Stimulated activated naive CD4-positive, alpha-beta T cell treated with Interleukin-2 at 50 U/mL for 16 hours (primary cell): ENCODE results near the gene ATP9B.

Experiments used
- DNase-seq: peaks from one replicate; lab custom pipeline; 2025; lab: John Stamatoyannopoulos, UW

Gene ATP9B

DNA sequence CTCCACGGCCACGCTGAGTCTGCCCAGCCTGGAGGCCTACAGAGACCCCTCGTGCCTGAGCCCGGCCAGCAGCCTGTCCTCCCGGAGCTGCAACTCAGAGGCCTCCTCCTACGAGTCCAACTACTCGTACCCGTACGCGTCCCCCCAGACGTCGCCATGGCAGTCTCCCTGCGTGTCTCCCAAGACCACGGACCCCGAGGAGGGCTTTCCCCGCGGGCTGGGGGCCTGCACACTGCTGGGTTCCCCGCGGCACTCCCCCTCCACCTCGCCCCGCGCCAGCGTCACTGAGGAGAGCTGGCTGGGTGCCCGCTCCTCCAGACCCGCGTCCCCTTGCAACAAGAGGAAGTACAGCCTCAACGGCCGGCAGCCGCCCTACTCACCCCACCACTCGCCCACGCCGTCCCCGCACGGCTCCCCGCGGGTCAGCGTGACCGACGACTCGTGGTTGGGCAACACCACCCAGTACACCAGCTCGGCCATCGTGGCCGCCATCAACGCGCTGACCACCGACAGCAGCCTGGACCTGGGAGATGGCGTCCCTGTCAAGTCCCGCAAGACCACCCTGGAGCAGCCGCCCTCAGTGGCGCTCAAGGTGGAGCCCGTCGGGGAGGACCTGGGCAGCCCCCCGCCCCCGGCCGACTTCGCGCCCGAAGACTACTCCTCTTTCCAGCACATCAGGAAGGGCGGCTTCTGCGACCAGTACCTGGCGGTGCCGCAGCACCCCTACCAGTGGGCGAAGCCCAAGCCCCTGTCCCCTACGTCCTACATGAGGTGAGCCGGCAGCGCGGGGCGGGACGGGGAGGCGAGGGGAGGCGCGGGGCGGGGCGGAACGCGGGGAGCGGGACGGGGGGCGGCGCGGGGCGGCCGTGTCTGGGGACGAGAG is 341.8 kb downstream of the ATP9B start:
- no peak for DNase-seq

DNA sequence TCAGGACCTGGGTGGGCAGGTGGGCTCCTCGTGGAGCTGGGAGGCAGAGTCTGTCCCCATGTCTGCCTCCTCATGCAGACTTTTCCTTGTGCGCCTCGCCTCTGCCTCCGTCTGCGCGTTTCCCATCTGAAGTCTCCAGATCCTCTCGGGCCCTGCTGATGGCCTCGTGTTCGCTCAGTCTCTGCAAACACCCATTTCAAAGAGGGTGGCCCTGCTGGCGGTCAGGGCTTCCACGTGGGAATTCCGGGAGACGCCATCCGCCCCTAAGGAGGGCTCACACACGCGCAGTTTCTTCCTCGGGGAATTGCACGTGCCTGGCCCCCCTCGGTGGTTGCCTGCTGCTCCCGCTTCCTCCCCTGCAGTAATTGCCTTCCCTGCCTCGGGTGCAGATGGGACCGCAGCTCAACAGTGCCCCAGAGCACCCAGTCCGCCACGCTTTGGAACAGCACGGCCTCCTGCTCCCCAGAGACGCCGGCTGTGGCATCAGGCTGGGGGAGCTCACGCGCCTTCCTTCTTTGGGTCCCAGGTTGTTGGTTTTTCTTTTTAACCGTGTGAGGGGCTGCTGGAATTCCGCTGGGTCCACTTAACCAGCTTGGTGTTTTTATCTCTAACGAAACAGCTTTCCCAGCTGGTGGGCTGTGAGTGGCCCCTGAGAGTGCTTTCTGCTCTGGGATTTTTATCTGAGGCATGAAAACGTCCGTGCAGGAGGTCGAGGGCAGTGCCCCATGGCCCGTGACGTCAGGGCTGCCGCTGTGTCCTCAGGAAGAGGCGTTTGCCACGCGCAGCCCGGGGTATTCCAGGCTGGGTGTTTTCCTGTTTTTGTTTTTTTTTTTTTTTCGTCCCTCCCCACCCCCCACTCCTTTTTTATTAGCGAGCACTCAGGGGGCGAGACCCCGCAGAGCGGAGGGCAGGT is 342.7 kb downstream of the ATP9B start:
- no peak for DNase-seq

DNA sequence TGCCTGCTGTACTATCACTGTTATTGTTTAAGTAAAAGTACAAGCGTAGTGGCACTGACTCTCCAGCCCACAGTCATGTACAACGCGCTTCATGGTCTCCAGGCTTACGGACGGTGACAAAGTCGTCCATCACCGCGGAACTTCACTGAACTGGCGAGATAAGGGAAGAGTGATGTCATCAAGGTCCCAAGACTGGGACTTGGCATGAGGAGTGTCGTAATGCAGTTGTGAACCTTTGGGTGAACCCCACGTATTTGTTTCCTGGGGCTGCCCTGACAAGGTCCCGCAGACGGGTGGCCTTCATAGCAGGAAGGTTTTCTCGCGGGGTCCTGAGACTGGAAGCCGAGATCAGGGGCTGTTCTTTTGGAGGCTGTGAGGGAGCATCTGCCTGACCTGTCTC is 343.8 kb downstream of the ATP9B start:
- no peak for DNase-seq

DNA sequence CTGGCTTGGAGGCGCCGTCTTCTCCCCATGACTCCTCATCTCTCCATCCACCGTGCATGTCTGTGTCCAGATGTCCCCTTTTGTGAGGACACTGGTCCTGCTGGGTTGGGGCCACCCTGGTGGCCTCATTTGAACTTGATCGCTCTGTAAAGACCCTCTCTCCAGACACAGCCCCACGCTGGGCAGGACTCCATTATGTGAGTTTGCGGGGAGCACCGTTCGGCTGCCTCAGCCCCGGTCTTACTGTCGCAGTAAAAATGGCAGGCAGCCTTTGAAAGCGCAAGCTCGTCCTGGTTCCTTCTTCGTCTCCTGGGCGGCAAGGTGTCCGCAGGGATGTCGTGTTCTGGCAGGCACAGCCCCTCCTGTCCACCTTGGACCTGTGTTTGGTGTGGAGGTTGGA is 344.2 kb downstream of the ATP9B start:
- DNase-seq: no peak

DNA sequence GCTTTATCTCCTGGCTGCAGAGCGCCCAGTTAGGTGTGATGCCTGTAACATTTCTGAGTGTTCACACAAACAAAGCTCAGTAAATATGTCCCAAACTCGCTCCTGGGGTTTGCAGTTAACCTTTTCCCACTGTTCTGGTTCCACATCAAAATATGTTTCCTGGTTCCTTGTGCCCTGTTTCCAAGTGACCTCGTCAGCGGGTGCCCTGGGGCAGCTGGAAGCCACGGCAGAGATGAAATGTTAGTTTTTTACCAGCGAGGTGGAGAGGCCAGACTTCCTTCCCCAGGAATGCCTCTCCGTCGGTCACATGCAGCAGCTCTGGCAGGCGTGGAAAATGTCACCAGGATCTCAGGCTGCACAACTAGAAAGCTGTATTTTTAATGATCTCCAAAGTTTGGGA is 344.7 kb downstream of the ATP9B start:
- no peak for DNase-seq

DNA sequence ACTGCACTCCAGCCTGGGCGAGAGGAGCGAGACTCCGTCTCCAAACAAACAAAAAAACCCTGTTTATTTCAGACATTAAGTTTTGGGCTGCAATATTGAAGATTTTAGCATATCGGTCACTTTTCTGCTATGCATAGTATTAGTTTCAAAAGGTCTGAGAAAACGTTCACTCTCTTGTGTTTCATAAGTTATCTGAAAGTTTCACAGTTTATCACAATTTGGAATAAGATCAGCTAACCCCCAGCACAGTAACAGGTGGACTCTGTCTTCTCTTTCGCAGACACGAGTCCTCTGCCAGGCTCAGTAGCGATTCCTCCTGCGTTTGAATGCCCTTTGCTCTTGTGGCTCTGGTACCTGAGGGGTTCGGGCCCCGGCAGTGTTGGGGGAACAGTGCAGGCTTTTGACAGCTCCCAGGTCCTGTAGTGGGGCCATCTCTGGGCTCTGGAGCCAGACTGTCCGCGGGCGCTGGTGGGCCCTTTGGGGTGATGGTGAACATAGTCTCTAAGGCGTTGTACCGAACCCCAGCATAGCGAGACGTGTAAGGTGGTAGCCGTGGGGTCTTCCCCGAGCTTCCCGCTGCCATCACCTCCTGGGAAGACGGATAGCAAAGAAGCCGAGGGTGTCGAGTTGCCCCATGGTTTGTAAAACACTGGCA is 347.0 kb downstream of the ATP9B start:
- DNase-seq: no peak

DNA sequence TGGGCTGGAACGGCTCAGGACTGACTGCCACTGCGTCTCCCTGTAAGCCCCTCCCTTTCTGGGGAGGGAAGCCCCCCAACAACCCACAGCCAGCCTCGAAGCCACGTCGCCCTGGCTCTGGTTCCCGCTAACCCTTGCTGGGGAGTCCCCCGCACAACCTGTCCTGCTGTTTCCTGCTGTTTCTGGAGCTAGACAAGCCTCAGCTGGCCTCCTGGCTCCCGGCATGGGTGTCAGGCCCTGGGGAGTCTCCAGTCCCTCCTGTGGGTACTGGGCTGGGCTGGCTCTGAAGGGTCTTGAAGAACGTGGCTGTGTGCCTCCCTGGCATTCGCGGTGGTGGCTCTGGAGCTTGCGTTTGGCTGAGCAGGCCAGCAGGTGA is 347.5 kb downstream of the ATP9B start:
- no peak for DNase-seq

DNA sequence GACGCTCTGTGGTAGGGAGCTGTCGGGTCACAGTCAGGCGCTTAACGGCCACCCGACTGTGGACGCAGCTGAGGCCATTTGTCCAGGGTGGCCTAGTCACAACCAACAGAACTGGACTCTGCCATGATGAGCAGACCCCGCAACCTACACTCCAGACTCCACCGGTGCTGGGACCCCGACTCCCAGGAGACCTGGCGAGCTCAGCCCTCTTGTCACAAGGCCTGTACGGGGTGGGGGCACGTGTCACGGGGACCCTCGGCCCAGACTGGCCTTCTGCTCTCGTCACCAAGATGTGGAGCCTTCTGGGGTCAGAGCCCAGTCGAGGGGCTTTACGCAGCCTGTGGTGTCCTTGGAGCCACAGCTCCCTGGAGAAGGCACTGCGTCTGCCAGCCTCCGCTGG is 349.0 kb downstream of the ATP9B start:
- no peak for DNase-seq

DNA sequence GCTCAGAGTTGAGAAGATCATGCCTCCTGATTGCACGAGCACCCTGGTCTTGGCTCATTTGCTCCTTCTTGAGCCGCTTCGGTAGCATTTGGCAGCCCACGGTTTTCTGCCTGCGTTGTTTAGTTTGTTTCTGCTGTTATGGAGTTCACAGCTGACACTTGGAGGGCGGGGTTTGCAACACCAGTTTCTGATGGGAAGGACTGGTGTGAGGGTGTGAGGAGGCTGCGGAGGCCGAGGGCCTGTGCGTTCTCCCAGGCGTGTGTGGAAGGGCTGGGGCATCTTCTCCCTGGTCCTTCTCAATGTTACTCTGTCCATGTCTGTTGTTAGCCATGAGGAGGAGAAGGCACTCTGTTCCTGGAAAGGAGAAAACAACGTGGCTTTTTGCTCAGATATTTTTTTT is 349.4 kb downstream of the ATP9B start:
- DNase-seq: no peak

DNA sequence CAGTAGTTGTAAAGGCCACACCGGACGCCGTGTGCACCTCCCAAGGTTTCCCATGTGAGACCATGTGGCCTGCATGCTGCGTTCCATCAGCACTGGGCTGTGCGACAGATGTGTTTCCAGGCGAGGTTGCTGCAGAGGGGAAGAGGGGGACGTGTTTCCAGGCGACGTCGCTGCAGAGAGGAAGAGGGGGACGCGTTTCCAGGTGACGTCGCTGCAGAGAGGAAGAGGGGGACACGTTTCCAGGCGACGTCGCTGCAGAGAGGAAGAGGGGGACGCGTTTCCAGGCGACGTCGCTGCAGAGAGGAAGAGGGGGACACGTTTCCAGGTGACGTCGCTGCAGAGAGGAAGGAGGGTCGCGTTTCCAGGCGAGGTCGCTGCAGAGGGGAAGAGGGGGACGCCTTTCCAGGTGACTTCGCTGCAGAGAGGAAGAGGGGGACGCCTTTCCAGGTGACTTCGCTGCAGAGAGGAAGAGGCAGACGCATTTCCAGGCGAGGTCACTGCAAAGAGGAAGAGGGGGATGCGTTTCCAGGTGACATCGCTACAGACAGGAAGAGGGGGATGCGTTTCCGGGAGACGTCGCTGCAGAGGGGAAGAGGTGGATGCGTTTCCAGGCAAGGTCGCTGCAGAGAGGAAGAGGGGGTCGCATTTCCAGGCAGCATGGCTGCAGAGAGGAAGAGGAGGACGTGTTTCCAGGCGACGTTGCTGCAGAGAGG is 351.0 kb downstream of the ATP9B start:
- no peak for DNase-seq

DNA sequence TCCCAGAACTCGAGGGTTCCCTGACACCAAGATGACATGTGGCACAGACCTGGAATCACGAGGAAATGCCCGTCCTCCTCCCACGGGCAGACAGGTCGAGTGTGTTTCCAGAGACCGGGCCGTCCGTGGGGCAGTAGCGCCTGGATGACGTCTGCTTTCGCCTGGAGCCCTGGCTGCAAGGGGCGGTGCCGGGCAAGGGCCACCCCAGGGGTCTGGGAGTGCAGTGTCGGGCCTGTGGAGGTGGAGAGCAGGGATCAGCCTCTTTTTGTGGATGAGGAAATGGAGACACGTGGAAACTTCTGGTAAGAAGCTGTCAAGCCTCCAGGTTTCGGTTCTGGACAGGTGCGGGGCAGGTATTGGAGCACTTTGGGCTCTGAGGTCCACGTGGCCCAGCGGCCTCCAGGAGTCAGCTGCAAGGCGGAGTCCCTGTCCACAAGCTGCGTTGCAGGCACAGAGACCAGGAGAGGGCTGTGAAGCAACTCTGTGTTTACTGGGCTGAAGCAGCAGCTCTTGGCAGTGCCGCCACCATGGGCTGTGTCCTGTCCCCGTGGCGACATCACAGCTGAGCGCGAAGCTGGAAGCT is 352.2 kb downstream of the ATP9B start:
- DNase-seq: no peak

DNA sequence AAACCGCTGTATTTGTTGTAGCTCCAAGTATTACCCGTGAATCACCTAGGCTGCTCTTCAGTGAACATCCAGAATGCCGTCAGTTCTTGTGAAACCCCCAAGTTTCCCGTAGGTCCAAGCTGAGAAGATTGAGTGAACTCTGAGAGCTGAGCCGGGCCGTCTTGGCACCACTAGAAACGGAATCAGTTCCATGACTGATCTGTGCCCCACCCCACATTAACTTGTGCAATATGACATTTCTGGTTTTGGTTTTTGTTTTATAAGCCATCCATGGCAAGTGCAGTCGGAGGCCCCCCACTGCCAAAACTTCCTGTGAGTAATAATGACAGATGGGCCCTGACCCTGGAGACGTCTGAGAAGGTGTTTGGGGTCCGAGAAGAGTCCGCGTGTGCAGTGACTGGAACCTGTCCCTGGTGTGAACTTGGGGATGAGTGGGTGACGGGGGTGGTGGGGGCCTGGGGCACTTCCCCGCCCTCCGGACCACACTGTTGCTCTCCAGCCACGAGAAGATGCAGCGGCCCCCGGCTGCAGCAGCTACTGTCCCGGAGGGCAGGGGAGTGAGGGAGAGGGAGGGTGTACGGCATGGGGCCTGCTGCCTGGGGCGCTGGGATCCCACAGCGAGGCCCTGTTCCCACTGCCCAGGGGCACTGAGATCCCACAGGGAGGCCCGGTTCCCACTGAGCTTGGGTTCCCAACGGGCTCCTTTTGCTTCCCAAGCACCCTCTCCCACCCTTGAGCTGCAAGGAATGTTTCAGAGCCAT is 353.0 kb downstream of the ATP9B start:
- DNase-seq: no peak

DNA sequence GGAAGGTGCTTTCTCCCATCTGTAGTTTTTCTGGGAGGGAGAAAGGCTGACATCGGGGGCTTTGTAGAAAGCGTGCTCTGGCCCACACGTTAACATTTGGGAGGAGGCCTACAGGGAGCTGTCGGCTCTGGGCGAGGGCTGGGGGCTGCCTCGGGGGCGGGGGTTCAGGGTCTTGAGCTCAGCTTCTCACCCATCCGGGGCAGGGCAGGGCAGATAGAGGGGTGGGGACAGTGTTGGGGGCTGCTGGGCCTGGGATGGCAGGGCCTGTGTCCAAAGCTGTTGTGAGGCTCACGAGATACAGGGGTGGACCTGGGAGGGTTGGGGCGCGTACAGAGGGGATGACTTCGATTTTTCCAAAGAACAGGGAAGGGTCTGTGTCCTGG is 353.6 kb downstream of the ATP9B start:
- no peak for DNase-seq

DNA sequence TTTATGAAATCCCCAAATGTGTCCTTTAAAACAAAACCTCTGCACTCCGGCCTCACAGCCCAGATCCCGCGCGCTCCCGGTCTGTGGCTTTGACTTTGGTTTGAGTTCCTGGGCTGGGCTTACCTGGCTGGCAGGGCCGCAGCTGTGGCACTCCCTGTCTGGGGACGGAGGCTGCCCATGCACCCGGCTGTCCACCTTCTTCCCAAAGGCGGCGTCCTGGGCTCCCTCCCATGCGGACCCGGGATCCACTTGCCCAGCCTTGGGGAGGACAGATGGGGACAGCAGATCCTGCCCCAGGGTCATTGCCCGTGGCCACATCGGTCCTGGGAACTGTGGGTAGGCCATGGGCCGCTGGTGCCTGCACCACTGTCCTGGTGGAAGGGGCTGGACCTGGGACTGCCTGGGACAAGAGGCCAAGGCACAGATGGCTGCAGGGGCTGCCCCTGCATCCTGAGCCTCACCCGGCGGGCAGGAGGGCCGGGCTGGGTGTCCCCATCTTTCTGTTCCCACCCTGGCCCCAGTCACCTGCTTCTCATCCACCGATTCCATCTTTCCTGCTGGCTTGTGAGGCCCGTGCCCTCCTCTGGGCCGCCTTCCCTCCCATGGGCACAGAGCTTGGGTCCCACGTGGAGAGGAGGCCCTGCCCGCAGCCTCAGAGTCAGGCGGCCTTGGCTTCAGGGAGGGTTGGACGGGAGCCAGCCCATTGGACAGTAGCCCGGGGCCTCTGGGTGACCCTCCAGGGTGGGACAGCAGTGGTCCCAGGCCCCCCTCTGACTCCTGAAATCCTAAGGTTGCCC is 354.2 kb downstream of the ATP9B start:
- DNase-seq: no peak

DNA sequence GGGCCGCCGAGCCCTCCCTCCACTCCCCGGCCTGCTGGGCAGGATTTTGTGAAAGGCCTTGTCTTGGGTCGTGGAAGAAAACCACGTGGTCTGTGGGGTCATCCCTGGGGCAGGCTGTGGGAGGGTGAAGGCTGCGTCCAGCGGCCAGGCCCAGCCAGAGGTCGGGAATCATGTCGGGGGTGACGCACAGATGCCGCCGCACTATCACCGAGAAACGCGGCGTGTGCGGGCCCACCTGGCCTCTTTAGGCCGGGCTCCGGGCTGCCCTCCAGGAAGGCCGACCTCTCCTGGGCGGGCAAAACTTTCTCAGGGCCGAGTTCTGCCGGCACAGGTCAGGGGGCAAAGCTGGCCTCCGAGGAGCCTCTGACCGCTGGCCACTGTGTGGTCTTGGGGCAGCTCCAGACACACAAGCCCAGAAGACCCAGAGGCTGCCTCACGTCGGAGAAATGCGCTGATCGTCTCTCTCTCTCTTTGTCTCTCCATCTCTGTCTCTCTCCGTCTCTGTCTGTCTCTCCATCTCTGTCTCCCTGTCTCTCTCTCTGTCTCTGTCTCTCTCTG is 354.9 kb downstream of the ATP9B start:
- no peak for DNase-seq

DNA sequence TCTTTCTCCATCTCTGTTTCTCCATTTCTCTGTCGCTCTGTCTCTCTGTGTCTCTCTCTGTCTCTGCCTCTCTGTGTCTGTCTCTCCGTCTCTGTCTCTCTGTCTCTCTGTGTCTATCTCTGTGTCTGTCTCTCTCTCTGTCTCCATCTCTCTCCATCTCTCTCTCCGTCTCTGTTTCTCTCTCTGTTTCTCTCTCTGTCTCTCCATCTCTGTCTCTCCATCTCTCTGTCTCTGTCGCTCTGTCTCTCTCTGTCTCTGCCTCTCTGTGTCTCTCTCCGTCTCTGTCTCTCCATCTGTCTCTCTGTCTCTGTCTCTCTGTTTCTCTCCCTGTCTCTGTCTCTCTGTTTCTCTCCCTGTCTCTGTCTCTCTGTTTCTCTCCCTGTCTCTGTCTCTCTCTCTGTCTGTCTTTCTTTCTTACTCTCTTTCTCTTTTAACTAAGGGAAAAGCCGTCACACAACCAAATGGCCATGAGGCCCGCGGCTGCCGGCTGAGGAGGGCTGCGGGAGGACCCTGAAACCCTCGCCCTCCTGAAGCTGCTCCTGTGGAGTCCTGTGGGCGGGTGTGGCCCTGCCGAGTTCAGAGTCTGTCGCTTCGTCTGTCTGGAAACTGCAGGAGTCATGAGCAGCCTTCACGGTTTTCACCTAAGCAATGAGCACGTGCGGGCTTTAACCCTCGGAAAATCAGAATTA is 355.8 kb downstream of the ATP9B start:
- no peak for DNase-seq

DNA sequence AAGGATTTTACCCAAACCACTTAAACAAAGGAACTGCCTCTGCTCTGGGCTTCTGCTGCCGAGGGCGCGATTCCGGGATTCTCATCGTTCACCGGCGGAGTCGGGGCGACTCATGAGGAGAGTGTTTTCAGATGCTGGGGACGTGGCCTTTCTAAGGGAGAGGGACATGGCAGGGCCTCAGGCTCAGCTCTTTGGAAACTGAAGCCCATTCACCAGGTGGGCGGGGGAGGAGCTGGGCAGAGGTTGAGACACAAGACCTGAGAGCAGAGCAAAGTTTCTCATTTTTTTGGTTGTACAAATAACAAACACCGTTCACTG is 356.3 kb downstream of the ATP9B start:
- no peak for DNase-seq

DNA sequence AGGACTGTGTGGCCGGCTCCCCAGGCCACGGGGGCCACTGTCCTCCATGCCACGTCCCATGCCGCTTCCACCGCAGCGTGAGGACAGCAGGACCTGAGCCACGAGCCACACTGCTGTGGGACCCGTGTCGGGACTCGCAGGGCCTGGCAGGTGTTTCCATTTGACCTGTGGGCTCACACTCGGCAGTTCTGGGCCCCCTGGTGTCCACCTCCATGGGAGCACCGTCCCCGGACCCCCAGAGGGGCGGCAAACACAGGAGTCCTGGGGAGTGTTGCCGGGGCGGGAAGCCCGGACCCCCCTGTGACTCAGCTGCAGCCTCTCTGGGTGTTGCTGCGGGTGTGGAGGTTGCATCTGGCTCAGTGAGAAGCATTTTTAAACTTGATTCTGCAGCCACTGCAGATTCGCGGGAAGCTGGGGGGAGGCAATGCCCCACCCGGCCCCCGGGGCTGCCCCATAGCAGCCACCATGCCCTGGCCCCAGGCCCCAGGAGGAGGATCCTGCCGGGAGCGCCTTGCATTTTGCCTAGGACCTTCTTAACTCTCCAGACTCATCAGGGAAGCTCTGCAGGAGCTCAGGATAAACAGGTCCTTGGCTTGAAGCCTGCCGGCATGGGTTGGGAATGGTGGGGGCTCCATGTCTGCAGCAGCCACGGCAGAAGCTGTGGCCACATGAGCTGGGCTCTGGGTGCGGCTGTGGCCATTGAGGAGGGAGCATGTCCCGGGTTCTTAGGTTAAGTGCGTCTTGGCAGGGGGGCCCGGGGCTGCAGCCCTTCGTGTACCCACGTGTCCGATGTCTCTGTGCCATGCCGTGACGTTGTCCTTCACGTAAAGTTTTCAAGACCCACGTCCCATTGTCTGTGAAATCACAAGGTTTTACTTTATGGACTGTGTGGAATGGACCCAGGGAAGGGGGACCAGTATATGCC is 357.4 kb downstream of the ATP9B start:
- DNase-seq: no peak
